ENCODE measurements around the gene BBS7. TPM values are rescaled to one million over a fixed set of nuclear protein-coding genes. Genes with fewer than 3 reads are reported as not detected.

The BBS7 gene
- total and polyA plus RNA-seq, 9 of the 15 experiments (the other 6 are each of a cell fraction or from before 2014, with no cell fraction given): 13.4 to 25.8 (median 16.4) TPM

- ATAC-seq: peak; percentile 93
- FAIRE-seq: peak; percentile 94
- BruUV-seq (replicated peaks): no TSS peak
- 2% methylated on average over 5 of the region's 5 CpGs for WGBS (ENCODE audit: insufficient coverage, low coverage, missing lambda C conversion rate)
- H3K9ac ChIP-seq (ENCODE audit: insufficient read depth in 1 of 2, low read depth in 2 of 2, low read length in 2 of 2): peak overlapping the region; percentile 28 to 38; a peak in 2 of 4 replicates
- no peaks in the 10 kb centered on the region for H4K20me1 ChIP-seq (replicated peaks; ENCODE audit: control insufficient read depth, insufficient read depth, low read length)
- H3K27ac ChIP-seq (ENCODE audit: extremely low read depth, low read depth, low read length): peak overlapping the region; percentile 39; the same call in 1 of the 3 replicates
- in situ Hi-C loops (cut with MboI): no loop called here
- peak overlapping the region; percentile 54; the same call in 1 of the 2 replicates for H2AFZ ChIP-seq (ENCODE audit: low read depth, low read length)
- H3K4me3 ChIP-seq: no peak overlapping the region
- H3K79me2 ChIP-seq (ENCODE audit: control insufficient read depth, insufficient read depth, low read length): no peaks in the 10 kb centered on the region
- DNase-seq (ENCODE audit: extremely low read depth in 1 of 4, low spot score in 3 of 4): peak; percentile 78 to 87 (median 85)
- H3K9me3 ChIP-seq (replicated peaks; ENCODE audit: control insufficient read depth, insufficient read depth, low read depth, low read length): no peaks in the 10 kb centered on the region
- peak overlapping the region; percentile 73 for H3K4me2 ChIP-seq (ENCODE audit: insufficient read depth, low read length)
- H3K4me1 ChIP-seq (replicated peaks in 1 of 2; ENCODE audit: control insufficient read depth in 2 of 2, insufficient read depth in 2 of 2, low read length in 2 of 2): peaks cover 5 to 39% of the 10 kb centered on the region in 2 experiments; a peak in 3 of 5 replicates
- ChIA-PET CTCF (ENCODE audit: low intra/inter-chr PET ratio) (no interaction called here), POLR2A (interaction anchor here (0.5 to 1.5 kb wide), 4 partner anchors 9 to 65 kb away, joined by 3 to 4 read pairs (median 3); no protein-coding TSS in a partner anchor)
- no peaks in the 10 kb centered on the region for H3K36me3 ChIP-seq (ENCODE audit: control insufficient read depth, insufficient read depth, low read length)
- no peaks in the 10 kb centered on the region for H3K27me3 ChIP-seq (ENCODE audit: control insufficient read depth in 2 of 2, insufficient read depth in 2 of 2, low read length in 2 of 2)
- no peaks in the 10 kb centered on the region for H3K9me1 ChIP-seq (ENCODE audit: control insufficient read depth, insufficient read depth, low read length)
- intact Hi-C loops (cut with micrococcal nuclease): loop anchor here (2.0 kb wide), 1 partner anchor 98 kb away; the partner anchor contains the start of gene ANXA5
- no peak for TF ChIP-seq SRSF7 (optimal IDR thresholded peaks at IDR 0.05; ENCODE audit: low read depth, low read length)
- no peak for TF ChIP-seq DNMT1 (IDR thresholded peaks at IDR 0.05)
- no peak for TF ChIP-seq NR0B1 (IDR thresholded peaks at IDR 0.05; ENCODE audit: partially characterized antibody)
- TF ChIP-seq ARID1B (IDR thresholded peaks at IDR 0.05): peak; percentile 99
- TF ChIP-seq HNRNPH1 (optimal IDR thresholded peaks at IDR 0.05; ENCODE audit: low read depth, low read length): no peak
- TF ChIP-seq NCOA6 (IDR thresholded peaks at IDR 0.05): no peak
- no peak for TF ChIP-seq HEY1 (CRISPR knock-in tag; IDR thresholded peaks at IDR 0.05; ENCODE audit: borderline replicate concordance)
- peak; percentile 97 for TF ChIP-seq MTA2 (IDR thresholded peaks at IDR 0.05; ENCODE audit: low read depth)
- TF ChIP-seq RHOXF2B (CRISPR knock-in tag; conservative IDR thresholded peaks at IDR 0.05): no peak
- TF ChIP-seq ZNF449 (CRISPR knock-in tag; IDR thresholded peaks at IDR 0.05): no peak
- TF ChIP-seq ZNF780A (CRISPR knock-in tag; IDR thresholded peaks at IDR 0.05): no peak
- 0 out of 2 replicates have a peak, but pooled peaks have one; percentile 47 for TF ChIP-seq MYNN (IDR thresholded peaks at IDR 0.05)
- TF ChIP-seq MYNN (CRISPR knock-in tag; IDR thresholded peaks at IDR 0.05): no peak
- peak; percentile 97 for TF ChIP-seq POLR2AphosphoS5 (IDR thresholded peaks at IDR 0.05; ENCODE audit: control insufficient read depth, insufficient read depth, low read depth, low read length)
- peak; percentile 63; the same call in 1 of the 2 replicates for TF ChIP-seq DMBX1 (CRISPR knock-in tag; IDR thresholded peaks at IDR 0.05; ENCODE audit: borderline replicate concordance)
- TF ChIP-seq MECOM (CRISPR knock-in tag; IDR thresholded peaks at IDR 0.05): no peak
- no peak for TF ChIP-seq BCL6 (CRISPR knock-in tag; IDR thresholded peaks at IDR 0.05)
- no peak for TF ChIP-seq HNRNPUL1 (IDR thresholded peaks at IDR 0.05; ENCODE audit: low read length)
- TF ChIP-seq TAF9B (IDR thresholded peaks at IDR 0.05; ENCODE audit: partially characterized antibody): no peak
- 0 out of 2 replicates have a peak, but pooled peaks have one; percentile 32 for TF ChIP-seq TOE1 (IDR thresholded peaks at IDR 0.05; ENCODE audit: borderline replicate concordance)
- no peak for TF ChIP-seq TOE1 (CRISPR knock-in tag; IDR thresholded peaks at IDR 0.05; ENCODE audit: borderline replicate concordance, low read depth)
- peak; percentile 16; the same call in 1 of the 2 replicates for TF ChIP-seq ZEB2 (IDR thresholded peaks at IDR 0.05)
Observed at GRCh38 chr4:121794505-121795188, 75.6 kb downstream of the BBS7 start.
